HG02610 (cell line): ENCODE results near the gene WDR33.

Experiments
- ATAC-seq: cut with Tn5 transposase; IDR thresholded peaks from one replicate; pipeline ENCODE4 v1.9.1; 2021; ENCODE audit warnings: mild to moderate bottlenecking, moderate library complexity; ENCODE audit not compliant: unreplicated experiment

Gene WDR33

GRCh38 chr2:127769587-127769986 lies 41.4 kb downstream of the WDR33 start:
- no peak for ATAC-seq

GRCh38 chr2:127768775-127769479 lies 42.0 kb downstream of the WDR33 start:
- ATAC-seq: no peak

GRCh38 chr2:127763776-127764175 lies 47.2 kb downstream of the WDR33 start:
- no peak for ATAC-seq

GRCh38 chr2:127762846-127763245 lies 48.1 kb downstream of the WDR33 start:
- ATAC-seq: no peak

- ATAC-seq: no peak
Observed at GRCh38 chr2:127762441-127762840, 48.5 kb downstream of the WDR33 start.

- ATAC-seq: no peak
Observed at GRCh38 chr2:127759931-127760330, 51.0 kb downstream of the WDR33 start.

GRCh38 chr2:127754186-127754585 lies 56.8 kb downstream of the WDR33 start:
- no peak for ATAC-seq

- no peak for ATAC-seq
Observed at GRCh38 chr2:127753374-127753773, 57.6 kb downstream of the WDR33 start.

GRCh38 chr2:127749537-127749936 lies 61.4 kb downstream of the WDR33 start:
- ATAC-seq: peak; percentile 96

- ATAC-seq: no peak
Observed at GRCh38 chr2:127747621-127748020, 63.4 kb downstream of the WDR33 start.

GRCh38 chr2:127743477-127744026 lies 67.4 kb downstream of the WDR33 start:
- peak; percentile 63 for ATAC-seq

GRCh38 chr2:127740665-127741288 lies 70.2 kb downstream of the WDR33 start:
- ATAC-seq: no peak

GRCh38 chr2:127739800-127740199 lies 71.2 kb downstream of the WDR33 start:
- ATAC-seq: no peak

GRCh38 chr2:127737892-127738291 lies 73.1 kb downstream of the WDR33 start:
- ATAC-seq: no peak

- no peak for ATAC-seq
Observed at GRCh38 chr2:127735537-127736399, 75.2 kb downstream of the WDR33 start.

- ATAC-seq: no peak
Observed at GRCh38 chr2:127735044-127735443, 75.9 kb downstream of the WDR33 start.

- no peak for ATAC-seq
Observed at GRCh38 chr2:127733816-127734537, 77.0 kb downstream of the WDR33 start.

- no peak for ATAC-seq
Observed at GRCh38 chr2:127733113-127733815, 77.7 kb downstream of the WDR33 start.

- no peak for ATAC-seq
Observed at GRCh38 chr2:127726158-127726880, 84.7 kb downstream of the WDR33 start.
